K562 (cell line): Measurements from ENCODE around the gene OPRD1. TPM values are rescaled to one million over a fixed set of nuclear protein-coding genes. Genes with fewer than 3 reads are reported as not detected.

ENCODE experiments used
- ATAC-seq: fragments of 200-7000 bp; cut with Tn5 transposase; 3 replicates; pipeline ENCODE4 v1.9.1; 2020; ENCODE audit warnings: moderate library complexity
- BruUV-seq: library from RNA; stranded (reverse); fragments of 400-500 nt; replicated peaks from 2 replicates; lab custom pipeline; 2021; lab: Mats Ljungman, UMichigan
- CTCF ChIA-PET: fragments of 300-600 bp; formaldehyde crosslinking; extraction: SDS; loops from one replicate; lab custom pipeline; 2021; ENCODE audit warnings: low intra/inter-chr PET ratio; lab: Yijun Ruan, JAX
- POLR2A ChIA-PET: fragments of 300-600, 350-650 bp; sonication (Branson Sonifier 250); formaldehyde crosslinking; extraction: SDS; loops from one replicate; lab custom pipeline; 2021; ENCODE audit warnings: antibody characterized with exemption, inconsistent platforms; lab: Yijun Ruan, JAX
- DNase-seq, 4 experiments: peaks; one replicate each; pipeline versions ENCODE4 v3.0.0 to v3.0.0-alpha.2; 2011 to 2018; ENCODE audit warnings: low spot score in 3 of 4, mixed read lengths in 3 of 4; ENCODE audit errors: extremely low read depth in 1 of 4
- FAIRE-seq: peaks from 2 replicates; lab custom pipeline; 2011; peaks lifted over from hg19 to GRCh38; lab: Jason Lieb, UNC
- H2AFZ ChIP-seq: 2 replicates; pipeline ENCODE4 v1.6.0; 2011; ENCODE audit warnings: low read depth, low read length, control low read depth, inconsistent platforms
- H3K27ac ChIP-seq: fragments of 200-600 bp; 3 replicates; pipeline ENCODE4 v1.8.0; 2011; ENCODE audit warnings: low read depth, mild to moderate bottlenecking, control low read depth, inconsistent platforms, low read length, moderate library complexity, mixed read lengths; ENCODE audit errors: extremely low read depth
- H3K27me3 ChIP-seq, 2 experiments: fragments of 300-600 bp in 1 of 2; 2 replicates in 1 of 2; 3 replicates in 1 of 2; pipeline versions ENCODE4 v1.6.0 to v1.8.0; 2011; ENCODE audit warnings: inconsistent platforms in 2 of 2, low read length in 2 of 2, mild to moderate bottlenecking in 1 of 2, mixed read lengths in 1 of 2, moderate library complexity in 1 of 2; ENCODE audit not compliant: control insufficient read depth in 2 of 2, insufficient read depth in 2 of 2
- H3K36me3 ChIP-seq: fragments of 300-600 bp; 3 replicates; pipeline ENCODE4 v1.8.0; 2011; ENCODE audit warnings: mild to moderate bottlenecking, low read length, inconsistent platforms; ENCODE audit not compliant: control insufficient read depth, insufficient read depth
- H3K4me1 ChIP-seq, 2 experiments: fragments of 200-600 bp in 1 of 2; replicated peaks in 1 of 2; 2 replicates in 1 of 2; 3 replicates in 1 of 2; pipeline versions ENCODE4 v1.5.1 to v1.8.0; 2011; ENCODE audit warnings: inconsistent platforms in 2 of 2, low read length in 2 of 2, mild to moderate bottlenecking in 1 of 2, mixed read lengths in 1 of 2, moderate library complexity in 1 of 2; ENCODE audit not compliant: control insufficient read depth in 2 of 2, insufficient read depth in 2 of 2
- H3K4me2 ChIP-seq: 2 replicates; pipeline ENCODE4 v1.6.1; 2011; ENCODE audit warnings: low read length, control low read depth, inconsistent platforms, mixed read lengths; ENCODE audit not compliant: insufficient read depth
- H3K4me3 ChIP-seq: fragments of 200-600 bp; sonication (generic), shearing (Covaris generic); 2 replicates; pipeline ENCODE4 v1.5.1; 2016; ENCODE audit warnings: control low read depth, inconsistent platforms
- H3K79me2 ChIP-seq: fragments of 200-600 bp; 3 replicates; pipeline ENCODE4 v1.8.0; 2011; ENCODE audit warnings: low read length, inconsistent platforms; ENCODE audit not compliant: control insufficient read depth, insufficient read depth
- H3K9ac ChIP-seq, 2 experiments: 2 replicates each; pipeline versions ENCODE4 v1.6.0 to v1.6.1; 2011; ENCODE audit warnings: low read depth in 2 of 2, low read length in 2 of 2, control low read depth in 1 of 2, inconsistent platforms in 1 of 2, mild to moderate bottlenecking in 1 of 2, mixed read lengths in 1 of 2; ENCODE audit not compliant: insufficient read depth in 1 of 2
- H3K9me1 ChIP-seq: one replicate; pipeline ENCODE4 v1.6.0; 2011; ENCODE audit warnings: inconsistent platforms, mild to moderate bottlenecking, low read length, moderate library complexity; ENCODE audit not compliant: control insufficient read depth, insufficient read depth
- H3K9me3 ChIP-seq: replicated peaks from 2 replicates; pipeline ENCODE4 v1.5.1; 2011; ENCODE audit warnings: low read depth, low read length, inconsistent platforms; ENCODE audit not compliant: control insufficient read depth, insufficient read depth
- H4K20me1 ChIP-seq: replicated peaks from 2 replicates; pipeline ENCODE4 v1.6.1; 2011; ENCODE audit warnings: low read length, inconsistent platforms, mixed read lengths; ENCODE audit not compliant: control insufficient read depth, insufficient read depth
- BCOR ChIP-seq: fragments of 450-650 bp; IDR thresholded peaks from 2 replicates; pipeline ENCODE4 v1.6.1; 2016
- BDP1 ChIP-seq: IDR thresholded peaks from 3 replicates; pipeline ENCODE4 v1.6.1; 2011; ENCODE audit not compliant: insufficient read length, insufficient read depth
- MAFG ChIP-seq: fragments of 450-650 bp; conservative IDR thresholded peaks from 2 replicates; pipeline ENCODE4 v1.6.1; 2016; ENCODE audit warnings: missing genetic modification characterization, missing compliant biosample characterization
- POLR2A ChIP-seq: fragments of 450-650 bp; conservative IDR thresholded peaks from 2 replicates; pipeline ENCODE4 v1.6.1; 2016
- RBM25 ChIP-seq: fragments of 200-400 bp; formaldehyde crosslinking; IDR thresholded peaks from 2 replicates; pipeline ENCODE4 v1.6.1; 2018; ENCODE audit warnings: low read length, low read depth, moderate library complexity; ENCODE audit not compliant: severe bottlenecking
- SMAD3 ChIP-seq: fragments of 450-650 bp; formaldehyde crosslinking; conservative IDR thresholded peaks from 2 replicates; pipeline ENCODE4 v1.4.0; 2020; ENCODE audit warnings: mild to moderate bottlenecking
- USF1 ChIP-seq: sonication (generic); formaldehyde crosslinking; IDR thresholded peaks from 2 replicates; pipeline ENCODE4 v1.9.0; 2022; ENCODE audit warnings: mild to moderate bottlenecking, missing genetic modification reagents
- ZNF12 ChIP-seq: sonication (generic); formaldehyde crosslinking; IDR thresholded peaks from 2 replicates; pipeline ENCODE4 v1.4.0; 2020; ENCODE audit warnings: mild to moderate bottlenecking, missing genetic modification reagents
- ZNF143 ChIP-seq: sonication (generic); formaldehyde crosslinking; IDR thresholded peaks from 2 replicates; pipeline ENCODE4 v1.9.0; 2022; ENCODE audit warnings: mild to moderate bottlenecking, missing genetic modification reagents
- ZNF274 ChIP-seq: IDR thresholded peaks from 2 replicates; pipeline ENCODE4 v1.6.1; 2011; ENCODE audit warnings: low read depth, mild to moderate bottlenecking, low read length, moderate library complexity, borderline replicate concordance
- ZNF561 ChIP-seq: fragments of 450-650 bp; formaldehyde crosslinking; conservative IDR thresholded peaks from 2 replicates; pipeline ENCODE4 v1.4.0; 2020; ENCODE audit warnings: mild to moderate bottlenecking, moderate library complexity
- WGBS: fragments of 100-300 bp; shearing (Covaris generic); methylation state at CpG from one replicate; pipeline ENCODE4 v1.1.6; 2016; ENCODE audit warnings: low coverage, mixed read lengths; ENCODE audit not compliant: insufficient coverage; ENCODE audit errors: missing lambda C conversion rate; 5-methylcytosine and 5-hydroxymethylcytosine counted together
- in situ Hi-C: fragments of 300-500 bp; cut with MboI; formaldehyde crosslinking; loops from 4 replicates; pipeline ENCODE4 v1.15.0; 2018; ENCODE audit warnings: inconsistent platforms, mixed read lengths
- intact Hi-C: fragments of 100-400 bp; cut with micrococcal nuclease; formaldehyde crosslinking; loops from 2 replicates; pipeline ENCODE4 v1.14.2; 2022
- polyA plus RNA-seq, 8 experiments: library from polyadenylated mRNA; depleted of rRNA in 4 of 8; stranded (reverse) in 5 of 8; unstranded in 3 of 8; fragments of >200 nt; fragmentation: Nextera tagmentation in 2 of 8; fragmentation: Illumina TruSeq in 1 of 8; extraction: Ambion mirVana in 2 of 8; extraction: Trizol in 1 of 8; gene quantifications; 2 replicates each; pipeline versions ENCODE4 v1.2.1 to v1.2.3, GENCODE V29; 2011 to 2014; ENCODE audit warnings: inconsistent platforms in 1 of 8, missing spikeins in 1 of 8
- total RNA-seq, 7 experiments: library from RNA; depleted of rRNA in 6 of 7; stranded (reverse); fragments of >200 nt in 6 of 7; fragmentation: Illumina TruSeq in 2 of 7; extraction: Trizol in 2 of 7; gene quantifications; 2 replicates each; pipeline versions ENCODE4 v1.2.1 to v1.2.3, GENCODE V29; 2011 to 2021; ENCODE audit warnings: low replicate concordance in 1 of 7

Gene OPRD1
- total and polyA plus RNA-seq, 9 of the 15 experiments (the other 6 are each of a cell fraction or from before 2014, with no cell fraction given): under 0.01 to 0.03 (median under 0.01) TPM; not detected in 6

DNA sequence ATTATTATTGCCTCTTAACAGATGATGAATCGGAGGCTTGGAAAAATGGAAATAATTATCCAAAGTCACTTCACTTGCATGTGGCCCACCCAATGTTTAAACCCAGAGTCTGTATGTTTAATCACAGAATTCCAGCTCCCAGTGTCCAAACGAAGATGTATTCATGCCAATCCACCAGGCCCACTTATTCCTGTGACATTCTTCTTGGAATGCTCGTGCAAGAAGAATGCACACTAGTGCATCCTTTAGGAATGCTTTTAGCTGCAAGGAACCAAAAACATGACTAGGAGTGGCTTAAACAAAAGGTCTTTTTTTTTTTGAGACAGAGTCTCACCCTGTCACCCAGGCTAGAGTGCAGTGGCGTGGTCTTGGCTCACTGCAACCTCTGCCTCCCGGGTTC lies 8.9 kb upstream of the OPRD1 start:
- no peaks in the 10 kb centered on the region; the same call in 1 of the 2 replicates for H3K9me3 ChIP-seq
- H3K9me1 ChIP-seq: no peaks in the 10 kb centered on the region
- H3K36me3 ChIP-seq: no peaks in the 10 kb centered on the region
- no peak overlapping the region for H3K4me3 ChIP-seq
- FAIRE-seq: no peak
- no peaks in the 10 kb centered on the region for H3K79me2 ChIP-seq
- 0% methylated on average over 5 of the region's 5 CpGs for whole genome bisulfite sequencing
- in situ Hi-C loops (no loop called here), intact Hi-C loops (no loop called here)
- TF ChIP-seq ZNF143 (CRISPR knock-in tag) (no peak), BDP1 (no peak), ZNF274 (no peak), POLR2A (no peak), ZNF12 (CRISPR knock-in tag) (no peak)
- no peak overlapping the region for H3K27ac ChIP-seq
- ChIA-PET POLR2A (interaction anchor here (1.0 to 1.1 kb wide), 2 partner anchors 12 to 29 kb away, joined by 3 read pairs; no protein-coding TSS in a partner anchor), CTCF (no interaction called here)
- H3K27me3 ChIP-seq: peaks cover 15 to 44% of the 10 kb centered on the region in 2 experiments; a peak in 4 of 5 replicates
- no peak overlapping the region for H2AFZ ChIP-seq
- BruUV-seq: no TSS peak
- no peaks in the 10 kb centered on the region; the same call in 1 of the 2 replicates for H4K20me1 ChIP-seq
- no peak overlapping the region for H3K4me2 ChIP-seq
- no peak for ATAC-seq
- H3K9ac ChIP-seq: no peak overlapping the region
- no peaks in the 10 kb centered on the region; a peak in 1 of 5 replicates for H3K4me1 ChIP-seq
- no peak for DNase-seq

DNA sequence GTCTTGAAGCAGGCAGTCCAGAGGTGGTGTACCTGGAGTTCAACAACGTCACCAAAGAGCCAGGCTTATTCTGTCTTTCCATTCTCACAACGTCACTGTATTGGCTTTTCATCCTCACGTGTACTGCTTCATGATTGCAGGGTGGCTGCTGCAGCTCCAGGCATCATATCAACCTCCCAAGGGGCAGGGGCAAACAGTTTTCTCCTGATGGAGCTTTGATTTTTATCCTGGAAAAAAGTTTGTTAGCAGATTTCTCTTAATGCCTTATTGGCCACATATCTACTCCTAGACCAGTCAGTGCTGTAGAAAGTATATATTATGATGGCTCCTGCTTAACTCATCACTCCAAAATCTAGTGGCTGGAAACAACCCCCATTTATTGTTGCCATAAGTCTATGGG lies 8.3 kb upstream of the OPRD1 start:
- ChIA-PET CTCF (no interaction called here), POLR2A (interaction anchor here (0.6 to 1.3 kb wide), 4 partner anchors 10 to 222 kb away, joined by 3 to 4 read pairs (median 3); no protein-coding TSS in a partner anchor)
- DNase-seq (no peak), FAIRE-seq (no peak), ATAC-seq (no peak)
- TF ChIP-seq MAFG (no peak), BCOR (peak; percentile 54), SMAD3 (CRISPR knock-in tag) (no peak), RBM25 (peak; percentile 91), USF1 (CRISPR knock-in tag) (peak; percentile 42; the same call in 1 of the 2 replicates), ZNF561 (CRISPR knock-in tag) (no peak)
- H3K36me3 ChIP-seq: no peaks in the 10 kb centered on the region
- H3K9me1 ChIP-seq: no peaks in the 10 kb centered on the region
- H3K4me1 ChIP-seq: no peaks in the 10 kb centered on the region; a peak in 1 of 5 replicates
- no peak overlapping the region for H3K9ac ChIP-seq
- H3K4me2 ChIP-seq: no peak overlapping the region
- no peaks in the 10 kb centered on the region; the same call in 1 of the 2 replicates for H3K9me3 ChIP-seq
- no peaks in the 10 kb centered on the region for H3K79me2 ChIP-seq
- in situ Hi-C loops: no loop called here
- no TSS peak for BruUV-seq
- no peak overlapping the region for H3K27ac ChIP-seq
- 6% methylated on average over 3 of the region's 3 CpGs for WGBS
- no peaks in the 10 kb centered on the region; the same call in 1 of the 2 replicates for H4K20me1 ChIP-seq
- no peak overlapping the region for H3K4me3 ChIP-seq
- peaks cover 12 to 37% of the 10 kb centered on the region in 2 experiments; a peak in 4 of 5 replicates for H3K27me3 ChIP-seq
- intact Hi-C loops: no loop called here
- H2AFZ ChIP-seq: no peak overlapping the region
